GM12864 (cell line): Measurements from ENCODE around the gene STEAP1B.

Experiments used
- DNase-seq: peaks from one replicate; pipeline ENCODE4 v3.0.0-alpha.2; 2011; ENCODE audit warnings: low read depth
- H3K4me3 ChIP-seq: 2 replicates; pipeline ENCODE4 v1.5.1; 2011; ENCODE audit warnings: mild to moderate bottlenecking, low read depth, low read length, control low read depth
- CTCF ChIP-seq: IDR thresholded peaks from 2 replicates; pipeline ENCODE4 v1.5.1; 2011; ENCODE audit warnings: low read depth, mild to moderate bottlenecking, moderate library complexity, low read length, control low read depth, inconsistent platforms; ENCODE audit errors: missing control alignments

Gene STEAP1B

DNA sequence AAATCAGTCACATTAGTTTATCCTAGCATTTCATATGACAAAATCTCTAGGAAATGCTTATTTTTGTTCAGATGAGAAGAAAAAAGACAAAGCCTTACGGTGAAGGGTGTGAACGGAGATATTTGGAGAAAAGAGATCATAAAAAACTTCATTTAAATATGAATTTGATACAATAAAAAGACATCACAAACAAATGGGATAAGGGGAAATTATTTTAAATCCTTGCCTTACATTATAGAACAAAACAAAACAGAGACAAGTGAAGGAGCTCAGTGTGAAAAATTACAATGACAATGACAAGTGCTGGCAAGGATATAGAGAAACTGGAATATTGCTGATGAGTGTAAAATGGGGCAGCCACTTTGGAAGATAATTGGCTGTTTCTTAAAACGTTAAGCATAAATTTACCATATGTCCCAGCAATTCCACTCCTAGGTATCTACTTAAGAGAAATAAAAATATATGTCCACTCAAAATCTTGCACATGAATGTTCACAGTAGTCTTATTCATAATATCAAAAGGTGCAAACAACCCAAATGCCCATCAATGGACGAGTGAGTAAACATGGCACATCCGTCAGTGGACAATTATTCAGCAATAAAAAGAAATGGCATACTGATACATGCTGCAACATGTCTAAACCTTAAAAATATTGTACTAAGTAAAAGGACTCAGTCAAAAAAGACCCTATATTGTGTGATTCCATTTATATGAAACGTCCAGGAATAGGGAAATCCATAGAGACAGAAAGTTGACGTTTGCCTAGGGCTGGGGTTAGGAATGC, 77.0 kb downstream of the STEAP1B start:
- no peak for DNase-seq
- no peak overlapping the region for H3K4me3 ChIP-seq
- no peak for TF ChIP-seq CTCF

DNA sequence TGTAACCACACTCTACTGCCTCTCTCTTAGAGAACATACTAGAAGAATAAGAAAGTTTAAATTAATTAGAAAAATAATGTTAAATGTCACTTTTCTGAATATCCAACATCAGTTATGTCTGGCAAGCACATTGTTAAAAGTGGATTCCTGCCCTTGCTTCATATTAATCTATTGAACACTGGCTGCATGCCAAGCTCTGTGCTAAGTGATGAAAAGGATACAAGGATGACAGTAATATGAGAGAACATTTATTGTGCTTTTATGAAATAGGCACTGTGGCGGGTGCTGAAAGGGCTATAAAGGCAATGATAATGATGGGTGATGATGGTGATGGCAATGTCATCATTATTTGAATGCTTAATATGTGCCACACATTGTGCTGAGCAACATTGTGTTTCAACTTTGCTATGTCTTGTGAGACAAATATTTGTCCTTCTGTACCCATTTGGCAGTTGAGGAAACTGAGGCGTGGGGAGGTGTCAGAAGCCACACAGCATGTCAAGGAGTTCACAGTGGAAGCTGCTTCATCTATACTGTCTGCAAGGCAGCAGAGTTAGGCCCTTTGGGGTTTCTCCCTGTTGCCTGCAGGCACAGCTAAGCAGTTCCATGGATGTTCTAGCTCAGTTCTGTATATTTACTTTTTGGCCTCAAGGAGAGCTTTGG, 78.9 kb downstream of the STEAP1B start:
- no peak for DNase-seq
- no peak overlapping the region for H3K4me3 ChIP-seq
- no peak for TF ChIP-seq CTCF

DNA sequence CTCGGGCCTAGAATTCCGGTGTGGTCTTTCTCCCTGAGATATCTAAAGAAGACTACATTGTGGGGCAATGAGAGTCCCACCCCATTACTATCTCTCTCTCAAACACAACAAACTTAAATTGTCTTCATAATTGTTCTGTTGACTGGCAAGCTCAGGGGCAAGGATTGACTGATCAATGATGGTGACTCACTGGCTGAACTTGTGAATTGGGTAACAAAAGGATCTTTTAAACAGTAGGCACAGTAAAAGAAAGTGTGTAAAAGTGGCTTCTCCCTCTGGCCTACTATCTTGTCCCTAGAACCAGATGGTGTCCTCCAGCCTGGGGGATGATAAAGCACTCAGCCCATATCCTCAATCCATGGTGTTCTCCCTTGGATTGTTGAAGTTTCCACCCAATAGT, 80.0 kb downstream of the STEAP1B start:
- no peak for DNase-seq
- TF ChIP-seq CTCF: no peak
- no peak overlapping the region for H3K4me3 ChIP-seq

- DNase-seq: no peak
- no peak for TF ChIP-seq CTCF
- H3K4me3 ChIP-seq: no peak overlapping the region
Measured at GRCh38 chr7:22419488-22419887, 80.5 kb downstream of the STEAP1B start.

DNA sequence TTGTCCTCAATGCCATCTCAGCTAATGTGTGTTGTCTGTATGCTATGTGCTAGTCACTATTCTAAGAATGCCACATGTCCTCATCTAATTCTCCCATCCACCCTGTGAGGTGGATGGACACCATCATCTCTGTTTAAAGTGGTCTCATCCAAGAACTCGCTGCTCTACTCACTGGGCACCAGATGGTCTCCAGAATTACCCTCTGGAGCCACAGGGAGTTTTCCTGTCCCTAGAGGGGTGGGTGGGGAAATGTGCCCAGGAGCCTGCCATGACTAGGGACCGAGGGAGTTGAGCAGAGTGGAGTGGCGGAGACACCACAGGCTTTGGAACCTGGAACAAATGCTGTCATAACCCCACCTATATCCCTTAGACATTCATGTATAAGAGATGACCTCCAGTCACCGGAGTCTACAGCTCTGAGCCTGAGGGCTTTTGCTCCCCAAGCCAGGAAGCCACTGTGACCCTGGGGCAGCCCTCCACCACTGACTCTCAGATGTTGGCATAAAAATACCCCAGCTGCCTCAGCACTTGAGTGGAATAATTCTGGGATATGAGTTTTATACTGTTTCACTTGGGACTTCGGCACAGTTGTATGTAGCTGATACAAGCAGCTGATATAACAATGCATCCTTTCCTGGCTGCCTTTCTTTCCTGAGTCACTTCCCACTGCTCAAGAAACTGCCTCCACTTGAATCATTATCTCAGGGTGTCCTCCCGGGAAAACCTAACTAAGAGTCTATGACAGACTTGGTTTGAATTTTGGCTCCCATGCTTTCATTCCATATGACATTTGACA, 81.5 kb downstream of the STEAP1B start:
- no peak for DNase-seq
- TF ChIP-seq CTCF: no peak
- H3K4me3 ChIP-seq: no peak overlapping the region

DNA sequence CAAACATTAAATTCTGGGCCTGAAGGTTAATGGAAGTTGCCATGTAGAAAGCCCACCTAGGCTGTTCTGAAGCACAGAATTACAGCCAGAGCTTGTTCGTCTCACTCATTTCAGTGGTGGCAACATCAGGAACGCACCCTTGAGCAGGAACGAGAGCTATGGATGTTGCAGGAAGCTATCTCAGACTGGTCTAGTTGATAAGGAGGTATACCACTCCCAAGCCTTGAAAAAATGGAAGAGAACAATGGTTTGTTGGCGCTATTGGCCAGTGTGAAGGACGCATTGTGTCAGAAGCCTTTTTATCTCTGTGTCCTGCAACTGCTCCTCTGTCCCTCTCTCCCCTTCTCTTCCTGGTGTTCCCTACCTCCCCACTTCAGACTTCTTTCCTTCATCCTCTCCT, 82.1 kb downstream of the STEAP1B start:
- TF ChIP-seq CTCF: no peak
- DNase-seq: no peak
- no peak overlapping the region for H3K4me3 ChIP-seq
